Lower leg skin (tissue), 4 donors: ENCODE results near the gene S1PR1. TPM values are rescaled to one million over a fixed set of nuclear protein-coding genes. Genes with fewer than 3 reads are reported as not detected.

ENCODE experiments used
- DNase-seq, 2 donors: peaks; one replicate each; pipeline ENCODE4 v3.0.0-alpha.2; 2019; ENCODE audit warnings: low spot score in 2 of 2
- H3K4me3 ChIP-seq: fragments of 200-600 bp; sonication (generic); 2 replicates; pipeline ENCODE4 v1.5.1; 2017; ENCODE audit warnings: mild to moderate bottlenecking, low read depth; ENCODE audit not compliant: poor library complexity, severe bottlenecking
- POLR2A ChIP-seq, 2 donors: fragments of 450-650 bp; IDR thresholded peaks; one replicate each; pipeline ENCODE4 v1.6.1; 2016 to 2017; ENCODE audit warnings: antibody characterized with exemption in 2 of 2, mild to moderate bottlenecking in 1 of 2, moderate library complexity in 1 of 2
- WGBS, 2 donors: methylation state at CpG; one replicate each; pipeline ENCODE4 v1.1.5; 2018; 5-methylcytosine and 5-hydroxymethylcytosine counted together
- intact Hi-C: fragments of 100-400 bp; cut with DNase I; formaldehyde crosslinking; loops from one replicate; pipeline ENCODE4 v1.15.0; 2023; ENCODE audit warnings: low total_unique reads
- total RNA-seq, 4 donors: library from RNA; depleted of rRNA; stranded (reverse); fragments of >200 nt; gene quantifications; one replicate each; pipeline ENCODE4 v1.1.0, GENCODE V29; 2016
- TF ChIP-seq, protein P1 (sequence below), 3 donors: fragments of 450-650 bp; IDR thresholded peaks; one replicate each; pipeline ENCODE4 v1.5.1; 2016; ENCODE audit warnings: antibody characterized with exemption in 3 of 3, mild to moderate bottlenecking in 3 of 3, moderate library complexity in 2 of 3

The S1PR1 gene
- total RNA-seq, 4 donors from 2014 or later = 19.3 to 62.5 (median 27.7) TPM

DNA sequence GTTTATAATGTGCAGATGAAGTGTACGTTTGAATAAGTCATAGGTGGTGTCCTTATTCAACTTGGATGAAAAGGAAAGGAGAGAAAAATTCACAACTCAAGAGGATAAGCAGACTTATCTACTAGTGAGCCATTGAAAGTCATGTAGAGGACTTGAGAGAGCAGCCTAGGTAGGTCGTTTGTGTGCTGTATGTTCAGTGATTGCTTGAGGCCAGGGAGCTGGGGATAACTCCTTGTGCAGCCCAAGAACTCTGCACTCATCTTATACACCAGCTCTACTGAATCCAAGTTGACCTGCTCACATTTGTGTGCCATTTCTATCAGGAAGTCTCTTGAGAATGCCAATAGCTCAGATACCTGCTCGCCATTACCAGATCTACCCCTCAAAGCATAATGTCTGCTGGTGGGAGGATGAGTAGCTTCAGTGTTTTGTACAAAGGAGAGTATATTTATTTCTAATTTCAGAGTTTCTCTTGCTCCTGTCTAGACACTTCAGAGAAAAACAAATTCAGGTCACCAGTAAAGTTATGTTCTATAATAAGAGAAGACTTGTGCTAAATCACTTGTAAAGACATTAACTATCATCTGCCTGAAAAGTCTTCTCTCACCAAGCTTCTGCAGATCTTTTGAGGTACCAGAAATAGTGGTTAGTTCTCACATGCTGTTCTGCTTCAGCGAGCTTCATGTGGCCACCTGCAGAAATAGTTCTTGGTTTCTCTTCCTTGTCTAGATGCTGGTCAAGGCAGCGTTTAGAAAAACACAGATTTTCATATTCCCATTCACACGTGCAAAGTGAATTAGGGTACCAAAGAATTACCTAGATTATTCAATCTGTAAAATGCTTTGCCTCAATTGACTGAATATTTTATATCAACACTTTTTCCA is 10.8 kb downstream of the S1PR1 start:
- no peak for DNase-seq
- no peak overlapping the region for H3K4me3 ChIP-seq
- WGBS, 2 donors = 76 to 84% methylated on average over 6 of the region's 6 CpGs
- TF ChIP-seq, protein P1, sequence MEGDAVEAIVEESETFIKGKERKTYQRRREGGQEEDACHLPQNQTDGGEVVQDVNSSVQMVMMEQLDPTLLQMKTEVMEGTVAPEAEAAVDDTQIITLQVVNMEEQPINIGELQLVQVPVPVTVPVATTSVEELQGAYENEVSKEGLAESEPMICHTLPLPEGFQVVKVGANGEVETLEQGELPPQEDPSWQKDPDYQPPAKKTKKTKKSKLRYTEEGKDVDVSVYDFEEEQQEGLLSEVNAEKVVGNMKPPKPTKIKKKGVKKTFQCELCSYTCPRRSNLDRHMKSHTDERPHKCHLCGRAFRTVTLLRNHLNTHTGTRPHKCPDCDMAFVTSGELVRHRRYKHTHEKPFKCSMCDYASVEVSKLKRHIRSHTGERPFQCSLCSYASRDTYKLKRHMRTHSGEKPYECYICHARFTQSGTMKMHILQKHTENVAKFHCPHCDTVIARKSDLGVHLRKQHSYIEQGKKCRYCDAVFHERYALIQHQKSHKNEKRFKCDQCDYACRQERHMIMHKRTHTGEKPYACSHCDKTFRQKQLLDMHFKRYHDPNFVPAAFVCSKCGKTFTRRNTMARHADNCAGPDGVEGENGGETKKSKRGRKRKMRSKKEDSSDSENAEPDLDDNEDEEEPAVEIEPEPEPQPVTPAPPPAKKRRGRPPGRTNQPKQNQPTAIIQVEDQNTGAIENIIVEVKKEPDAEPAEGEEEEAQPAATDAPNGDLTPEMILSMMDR (IDR thresholded peaks at IDR 0.05) = no peak
- TF ChIP-seq POLR2A (IDR thresholded peaks at IDR 0.05) = no peak
- intact Hi-C loops = no loop called here

DNA sequence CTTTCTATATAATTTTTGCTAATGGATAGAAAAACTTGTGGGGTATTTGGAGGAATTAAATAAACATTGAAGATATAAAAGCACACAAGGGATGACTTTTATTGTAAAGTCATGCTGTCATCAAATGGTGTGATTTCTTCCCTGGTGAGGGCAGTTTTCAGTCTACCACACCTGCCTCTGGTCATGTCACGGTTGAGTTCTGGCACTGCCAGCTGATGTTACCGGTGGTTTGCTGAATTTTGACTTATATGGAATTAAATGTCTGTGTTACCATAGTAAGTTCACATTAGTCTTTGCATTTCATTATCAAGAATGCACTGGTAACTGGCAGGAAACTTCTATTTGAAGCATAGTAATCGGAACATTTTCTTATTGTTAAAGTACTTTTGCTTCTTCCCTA is 13.4 kb downstream of the S1PR1 start:
- no peak for DNase-seq
- 86 to 87% methylated on average over 3 of the region's 3 CpGs for WGBS, 2 donors
- intact Hi-C loops = loop anchor here (10.0 kb wide), 1 partner anchor 325 kb away; no protein-coding TSS in a partner anchor
- H3K4me3 ChIP-seq = no peak overlapping the region
- TF ChIP-seq POLR2A (IDR thresholded peaks at IDR 0.05) = no peak
- TF ChIP-seq, protein P1 (IDR thresholded peaks at IDR 0.05) = no peak

DNA sequence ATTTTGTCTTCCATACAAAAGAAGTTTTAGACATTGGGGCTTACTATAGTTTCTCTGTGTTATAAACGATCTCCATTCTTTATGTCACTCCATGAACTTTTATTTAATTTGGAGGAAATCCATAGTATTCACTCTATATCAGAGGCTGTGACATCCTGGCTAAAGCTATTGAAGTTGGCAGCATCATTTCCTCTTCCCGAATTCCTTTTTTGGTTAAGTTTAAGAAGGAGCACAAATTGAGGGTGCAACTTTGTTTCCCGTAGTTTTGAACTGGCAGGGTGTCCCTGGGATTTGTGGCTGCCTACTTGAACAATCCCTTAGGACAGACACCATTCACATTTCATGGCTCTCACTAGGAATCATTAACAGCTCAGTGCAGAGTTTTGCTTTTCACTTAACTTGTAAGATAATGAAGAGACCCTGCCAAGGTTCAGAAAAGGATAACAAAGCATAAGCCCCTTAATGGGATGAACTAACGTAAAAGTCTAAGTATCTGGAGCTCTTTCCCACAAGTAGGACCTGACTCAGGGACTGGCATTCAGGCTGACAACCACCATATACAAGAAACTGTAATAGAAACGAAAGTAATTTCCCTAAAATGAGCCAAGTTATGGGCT is 13.9 kb downstream of the S1PR1 start:
- DNase-seq = no peak
- no peak overlapping the region for H3K4me3 ChIP-seq
- TF ChIP-seq POLR2A (IDR thresholded peaks at IDR 0.05) = no peak
- TF ChIP-seq, protein P1 (IDR thresholded peaks at IDR 0.05) = no peak
- WGBS, 2 donors = 48% methylated on average over 5 of the region's 5 CpGs
- intact Hi-C loops = loop anchor here (10.0 kb wide), 1 partner anchor 326 kb away; no protein-coding TSS in a partner anchor

DNA sequence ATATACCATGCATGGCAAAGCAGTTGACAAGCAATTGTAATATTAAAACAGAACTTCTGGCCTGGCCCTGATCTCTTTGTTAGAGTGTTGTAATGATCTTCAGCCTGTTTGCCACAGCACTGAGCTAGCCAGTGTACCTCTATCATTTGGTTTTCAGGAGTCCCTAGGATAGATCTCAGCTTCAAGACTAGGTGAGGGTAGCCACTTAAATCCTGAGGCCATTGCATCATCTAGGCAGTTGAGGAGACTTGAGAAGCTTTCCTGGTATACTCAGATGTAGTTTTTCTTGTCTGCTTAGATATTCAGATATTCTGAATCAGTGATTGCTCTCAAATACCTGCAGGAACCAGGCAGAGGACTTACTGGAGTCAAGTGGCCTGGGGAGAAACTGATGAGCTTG is 14.7 kb downstream of the S1PR1 start:
- H3K4me3 ChIP-seq = no peak overlapping the region
- no peak for DNase-seq
- TF ChIP-seq, protein P1 (IDR thresholded peaks at IDR 0.05) = no peak
- no peak for TF ChIP-seq POLR2A (IDR thresholded peaks at IDR 0.05)
- intact Hi-C loops = loop anchor here (10.0 kb wide), 1 partner anchor 327 kb away; no protein-coding TSS in a partner anchor

DNA sequence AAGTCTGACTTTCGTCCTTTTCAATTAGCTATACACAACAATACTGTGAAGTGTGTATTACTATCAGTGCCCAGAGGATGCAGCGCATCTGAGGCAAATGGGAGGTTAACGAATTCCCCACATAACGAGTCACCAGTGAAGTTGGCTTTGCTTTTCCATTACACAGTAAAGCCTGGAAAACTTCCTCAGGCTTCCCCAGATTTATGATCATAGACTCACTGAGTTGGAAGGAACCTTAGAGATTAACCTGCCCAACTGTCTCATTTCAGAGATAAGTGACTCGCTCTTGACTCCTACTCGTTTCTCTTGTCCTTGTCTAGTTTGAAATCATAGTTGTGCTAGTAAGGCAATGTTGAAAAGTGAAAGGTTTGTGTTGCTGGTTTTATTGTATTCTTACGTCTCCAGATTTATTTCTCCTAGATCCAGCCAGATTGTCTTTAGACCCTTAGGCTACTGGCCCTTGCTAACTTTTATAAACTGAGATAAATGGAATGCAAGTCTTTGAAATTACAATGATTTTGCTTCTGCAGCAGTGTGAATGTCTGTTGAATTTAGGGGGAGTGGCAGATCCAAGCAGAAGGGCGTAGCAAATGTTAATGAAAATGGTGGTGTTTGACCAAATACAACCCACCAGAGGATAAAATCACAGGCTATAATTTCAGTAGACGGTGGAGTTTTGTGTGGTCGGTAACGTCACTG is 17.3 kb downstream of the S1PR1 start:
- no peak for DNase-seq
- WGBS, 2 donors = 61 to 62% methylated on average over 11 of the region's 11 CpGs

More for the DNA sequence above, 17.3 kb downstream of the S1PR1 start:
- TF ChIP-seq POLR2A (IDR thresholded peaks at IDR 0.05) = no peak
- TF ChIP-seq, protein P1 (IDR thresholded peaks at IDR 0.05) = no peak
- intact Hi-C loops = loop anchor here (10.0 kb wide), 1 partner anchor 329 kb away; no protein-coding TSS in a partner anchor
- no peak overlapping the region for H3K4me3 ChIP-seq
